Activated T-helper 1 cell treated with anti-CD3 and anti-CD28 coated beads, Interleukin-12 subunit alpha, Interleukin-12 subunit beta, Interleukin-2, Interleukin-4 antibody, amounts not matched to agents 30 ng/mL and 10 ng/mL and 1 ng/mL, durations not matched to agents 14 hours and 24 hours and 36 hours (primary cell): ENCODE data around the gene RBMS3. TPM values are rescaled to one million over a fixed set of nuclear protein-coding genes. Genes with fewer than 3 reads are reported as not detected.
A peak's percentile ranks its signal among the peaks of the same experiment; 100 is the strongest.

Source experiments
- DNase-seq: peaks from one replicate; pipeline ENCODE4 v3.0.0; 2021; ENCODE audit warnings: low spot score
- H3K27ac Mint-ChIP-seq: one replicate; pipeline ENCODE4 v1.8.0; 2021; ENCODE audit warnings: mild to moderate bottlenecking, mixed read lengths
- H3K27me3 Mint-ChIP-seq: one replicate; pipeline ENCODE4 v1.8.0; 2022; ENCODE audit warnings: mild to moderate bottlenecking, moderate library complexity, mixed read lengths; ENCODE audit not compliant: insufficient read depth
- H3K36me3 Mint-ChIP-seq: one replicate; pipeline ENCODE4 v1.8.0; 2021; ENCODE audit warnings: low read depth, mixed read lengths
- H3K4me1 Mint-ChIP-seq: one replicate; pipeline ENCODE4 v1.8.0; 2021; ENCODE audit warnings: low read depth, mixed read lengths
- H3K4me3 Mint-ChIP-seq: one replicate; pipeline ENCODE4 v1.8.0; 2021; ENCODE audit warnings: mild to moderate bottlenecking, moderate library complexity, mixed read lengths
- H3K9me3 Mint-ChIP-seq: one replicate; pipeline ENCODE4 v1.8.0; 2021; ENCODE audit warnings: mixed read lengths
- intact Hi-C: fragments of 100-400 bp; cut with micrococcal nuclease; formaldehyde crosslinking; loops from one replicate; pipeline ENCODE4 v1.15.1; 2024
- total RNA-seq: library from RNA; stranded (reverse); gene quantifications from 2 replicates; pipeline ENCODE4 v1.2.3, GENCODE V29; 2022

The RBMS3 gene
- total RNA-seq, 1 donor from 2014 or later, result 3.7 TPM

DNA sequence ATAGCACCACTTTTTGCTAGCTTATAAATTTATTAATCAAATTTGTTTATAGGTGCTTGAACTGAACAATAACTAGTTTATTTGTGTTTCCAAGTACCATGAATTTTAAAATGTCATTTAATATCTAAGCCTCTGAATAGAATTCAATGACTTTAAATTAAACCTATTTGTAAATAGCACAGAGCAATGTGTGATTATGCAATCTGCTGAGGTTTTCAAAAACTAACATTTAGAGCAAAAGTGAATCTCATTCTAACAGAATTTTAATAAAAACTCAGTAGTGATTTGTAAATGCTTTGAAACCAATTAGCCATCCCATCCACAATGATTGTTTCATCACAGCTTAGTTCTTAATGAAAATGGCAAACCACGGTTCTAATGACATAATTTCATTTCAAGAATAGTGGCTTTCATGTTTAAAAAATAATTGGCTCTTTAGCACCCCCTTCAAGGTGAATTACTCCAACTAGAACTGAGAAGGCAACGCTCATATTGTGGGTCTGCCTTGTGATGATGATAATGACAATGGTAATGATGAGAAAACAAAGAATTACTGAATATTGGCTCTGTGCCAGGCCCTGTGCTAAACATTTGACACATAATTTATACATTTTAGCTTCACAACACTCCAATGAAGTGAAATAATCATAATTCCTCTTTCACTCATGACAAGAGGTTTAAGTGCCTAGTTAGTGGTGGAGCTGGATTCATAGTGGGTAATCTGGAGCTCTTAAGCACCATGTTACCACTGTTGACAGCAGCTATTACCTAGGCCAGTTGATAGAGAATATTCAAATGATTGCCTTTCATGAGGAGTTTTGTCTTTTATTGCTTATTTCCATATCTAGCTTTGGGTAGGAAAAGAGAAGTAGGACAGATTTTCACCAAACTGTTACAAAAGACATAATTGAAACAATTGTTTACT lies 145.7 kb downstream of the RBMS3 start:
- DNase-seq, result no peak
- Mint-ChIP-seq H3K36me3 (no peaks in the 10 kb centered on the region), H3K9me3 (no peaks in the 10 kb centered on the region), H3K4me3 (no peak overlapping the region), H3K4me1 (no peaks in the 10 kb centered on the region), H3K27me3 (no peaks in the 10 kb centered on the region), H3K27ac (no peak overlapping the region)
- intact Hi-C loops, result no loop called here

DNA sequence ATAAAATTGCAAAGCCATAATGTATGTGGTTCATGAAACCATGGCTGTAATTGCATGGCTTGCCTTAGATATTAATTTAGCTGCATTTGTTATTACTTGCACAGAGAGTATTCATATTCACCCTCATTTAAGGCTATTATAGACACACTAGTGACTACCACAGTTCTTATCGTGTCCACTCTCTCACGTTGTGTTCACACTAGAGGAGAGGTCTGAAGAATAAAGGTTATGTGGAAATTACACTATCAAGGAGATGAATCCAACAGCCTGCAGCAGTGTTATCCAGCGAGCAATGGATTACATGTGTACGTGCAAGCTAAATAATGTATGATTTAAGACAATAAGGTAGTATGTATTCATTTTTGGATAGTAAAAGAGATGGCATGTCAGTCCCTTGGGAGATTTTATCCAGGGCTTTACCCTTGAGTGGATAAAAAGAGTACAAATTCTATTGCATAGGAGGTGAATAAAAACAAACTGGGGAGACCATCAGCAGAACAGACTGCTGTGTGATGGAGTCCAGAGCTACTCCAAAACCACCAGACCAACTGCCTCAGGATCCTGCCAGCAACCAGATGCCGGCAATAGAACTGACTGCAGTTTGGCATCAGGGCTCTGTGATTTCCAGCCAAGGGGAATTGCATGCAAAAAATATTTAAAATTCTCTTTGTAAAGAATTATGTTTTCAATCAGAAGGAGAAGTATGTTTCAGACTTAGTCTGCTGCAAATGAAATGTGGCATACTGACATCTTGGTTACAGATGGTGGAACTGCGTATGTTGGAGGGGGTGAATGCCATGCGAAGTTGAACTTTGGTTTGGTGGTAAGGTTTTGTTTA lies 146.6 kb downstream of the RBMS3 start:
- Mint-ChIP-seq H3K36me3 (no peaks in the 10 kb centered on the region), H3K27ac (no peak overlapping the region), H3K4me1 (no peaks in the 10 kb centered on the region), H3K27me3 (peaks cover 1% of the 10 kb centered on the region), H3K9me3 (no peaks in the 10 kb centered on the region), H3K4me3 (no peak overlapping the region)
- no peak for DNase-seq
- intact Hi-C loops, result no loop called here

DNA sequence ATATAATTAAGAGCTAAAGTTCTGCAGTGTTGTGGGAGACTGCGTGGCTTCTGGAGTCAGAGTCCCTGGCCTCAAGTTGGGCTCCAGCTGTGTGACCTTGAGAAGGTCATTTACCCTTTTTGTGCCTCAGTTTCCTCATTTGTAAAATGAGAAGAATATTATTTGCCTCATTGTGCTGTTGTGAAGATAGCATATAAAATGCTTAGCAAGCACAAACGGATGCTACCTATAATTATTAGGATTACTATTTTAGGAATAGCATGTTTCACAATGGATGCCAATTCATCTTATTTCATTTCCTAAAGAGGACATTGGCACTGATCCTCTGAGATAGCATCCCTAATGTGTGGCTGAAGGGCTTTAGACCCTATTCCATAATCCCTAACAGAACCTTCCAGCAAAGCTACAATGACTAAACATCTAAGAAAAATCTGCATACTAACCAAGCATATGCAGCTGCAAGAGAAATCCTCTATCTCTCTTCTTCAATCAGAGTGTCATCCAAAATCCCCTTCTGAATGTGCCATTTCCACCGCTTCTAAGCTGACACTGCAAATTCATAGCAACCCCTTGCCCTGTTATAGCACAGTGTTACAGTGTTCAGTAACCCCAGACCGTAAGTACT lies 148.3 kb downstream of the RBMS3 start:
- Mint-ChIP-seq H3K36me3 (no peaks in the 10 kb centered on the region), H3K27ac (no peak overlapping the region), H3K4me3 (no peak overlapping the region), H3K4me1 (no peaks in the 10 kb centered on the region), H3K27me3 (peaks cover 3% of the 10 kb centered on the region), H3K9me3 (no peaks in the 10 kb centered on the region)
- DNase-seq, result no peak
- intact Hi-C loops, result no loop called here

DNA sequence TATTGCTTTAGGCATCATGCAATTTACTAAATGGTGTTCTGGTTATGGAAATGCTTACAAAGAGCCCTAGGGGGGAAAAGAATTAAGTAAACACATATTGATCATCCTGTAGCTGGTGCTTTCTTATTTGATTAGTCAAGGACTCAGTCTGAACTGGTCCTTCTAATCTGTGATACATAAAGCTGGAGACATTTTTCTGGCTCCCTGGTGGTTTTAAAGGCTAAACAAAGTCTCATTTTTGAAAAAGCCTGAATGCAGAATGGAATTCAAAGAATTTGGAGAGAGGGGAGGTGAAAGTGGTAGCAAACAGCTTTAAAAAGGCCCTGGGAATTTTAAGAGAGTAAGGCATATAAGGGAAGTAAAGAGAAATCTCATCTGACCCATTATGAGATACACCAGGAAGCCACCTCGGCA lies 149.7 kb downstream of the RBMS3 start:
- H3K36me3 Mint-ChIP-seq, result no peaks in the 10 kb centered on the region
- intact Hi-C loops, result no loop called here
- H3K27me3 Mint-ChIP-seq, result peaks cover 3% of the 10 kb centered on the region
- H3K4me1 Mint-ChIP-seq, result no peaks in the 10 kb centered on the region
- H3K9me3 Mint-ChIP-seq, result no peaks in the 10 kb centered on the region
- no peak overlapping the region for H3K27ac Mint-ChIP-seq
- no peak for DNase-seq
- no peak overlapping the region for H3K4me3 Mint-ChIP-seq

DNA sequence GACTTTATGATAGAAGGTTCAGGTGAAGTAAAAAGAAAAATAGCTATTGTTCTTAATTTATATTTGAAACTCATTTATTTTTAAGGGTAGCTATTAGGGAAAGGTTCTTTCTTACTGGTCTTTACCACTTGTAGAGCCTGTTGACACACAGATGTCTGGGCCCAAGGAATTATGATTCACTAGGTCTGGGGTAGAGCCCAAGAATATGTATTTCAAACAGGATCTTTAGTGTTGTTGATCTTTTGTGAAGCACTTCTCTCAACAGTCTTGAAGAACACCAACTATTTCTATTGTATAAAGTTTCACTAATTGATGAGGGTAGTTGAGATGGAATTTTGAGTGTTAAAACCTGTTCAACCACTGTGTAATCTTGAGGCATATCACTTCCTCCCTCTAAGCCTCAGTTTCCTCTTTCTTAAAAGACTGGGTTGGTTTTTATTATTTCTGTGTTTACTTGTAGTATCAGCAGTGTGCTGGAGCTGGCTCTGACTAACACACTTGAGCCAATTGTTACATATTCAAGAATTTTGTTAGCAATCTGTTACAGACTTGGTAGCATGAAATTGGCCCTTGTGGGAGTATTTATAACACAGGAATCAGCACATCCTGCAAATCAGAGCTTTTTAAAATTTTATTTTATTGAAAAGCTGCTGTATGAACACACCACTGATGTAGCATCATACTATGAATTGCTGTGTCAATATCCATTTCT lies 155.9 kb downstream of the RBMS3 start:
- peaks cover 3% of the 10 kb centered on the region for H3K27me3 Mint-ChIP-seq
- H3K36me3 Mint-ChIP-seq, result no peaks in the 10 kb centered on the region
- H3K27ac Mint-ChIP-seq, result no peak overlapping the region
- intact Hi-C loops, result no loop called here
- no peak overlapping the region for H3K4me3 Mint-ChIP-seq
- no peak for DNase-seq
- no peaks in the 10 kb centered on the region for H3K4me1 Mint-ChIP-seq
- no peaks in the 10 kb centered on the region for H3K9me3 Mint-ChIP-seq

DNA sequence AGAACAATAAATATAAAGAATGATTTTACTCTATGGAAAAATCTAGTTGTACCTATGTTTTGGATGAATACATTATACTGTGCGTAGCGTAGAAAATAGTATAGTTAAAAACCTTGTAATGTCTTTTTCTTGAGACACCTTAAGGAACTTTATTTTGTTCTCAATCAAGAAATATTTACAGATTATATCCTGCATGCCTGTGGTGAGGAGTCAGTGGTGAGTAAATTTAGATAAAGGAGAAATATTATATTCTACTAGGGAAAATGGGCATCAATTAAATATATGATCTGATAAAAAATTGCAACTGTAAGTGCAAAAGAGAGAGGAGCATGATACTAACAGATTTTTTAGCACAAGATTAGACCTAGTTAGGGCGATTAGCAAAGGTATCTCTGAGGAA lies 157.7 kb downstream of the RBMS3 start:
- Mint-ChIP-seq H3K36me3 (no peaks in the 10 kb centered on the region), H3K4me1 (no peaks in the 10 kb centered on the region), H3K9me3 (no peaks in the 10 kb centered on the region), H3K27me3 (no peaks in the 10 kb centered on the region), H3K4me3 (no peak overlapping the region), H3K27ac (no peak overlapping the region)
- no peak for DNase-seq
- intact Hi-C loops, result no loop called here

DNA sequence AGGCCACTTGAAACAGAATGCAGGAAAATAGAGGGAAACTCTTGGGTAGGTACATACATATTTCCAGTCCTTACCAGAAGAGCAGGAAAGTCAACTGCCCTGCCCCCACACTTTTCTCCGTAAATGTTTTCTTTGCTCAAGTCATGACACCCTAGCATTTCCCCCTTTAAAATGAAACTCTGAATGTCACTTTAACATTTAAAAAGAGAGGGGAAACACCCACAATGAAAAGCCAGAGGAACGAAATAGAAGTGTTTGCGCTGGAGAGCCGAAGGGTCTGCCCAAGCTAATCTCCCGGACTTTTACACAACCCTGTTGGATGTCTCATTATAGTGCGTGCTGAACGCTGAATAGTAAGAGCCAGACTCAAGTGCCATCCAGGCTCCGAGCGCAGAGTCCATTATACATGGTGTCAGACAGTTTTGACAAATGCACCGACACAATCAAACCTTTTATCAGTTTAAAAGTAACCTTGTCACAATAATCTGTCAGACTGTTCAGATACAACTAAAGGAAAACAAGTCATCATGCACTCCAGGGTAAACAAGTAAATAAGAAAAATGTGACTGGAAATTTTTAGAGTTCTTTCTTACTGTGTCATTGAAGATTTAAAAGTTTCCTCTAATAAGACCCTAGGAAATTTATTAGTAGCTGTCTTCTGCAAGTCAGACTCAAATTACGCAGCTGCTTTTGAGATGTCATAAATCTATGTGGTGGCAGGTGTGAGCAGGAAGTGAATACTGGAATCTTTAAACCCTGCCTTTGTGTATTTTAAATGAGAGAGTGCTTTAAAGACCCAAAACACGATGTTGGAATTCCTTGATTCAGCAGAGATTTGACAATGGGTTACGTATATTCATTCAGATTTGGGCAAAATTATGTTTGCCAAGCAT lies 159.8 kb downstream of the RBMS3 start:
- Mint-ChIP-seq H3K36me3 (no peaks in the 10 kb centered on the region), H3K27me3 (no peaks in the 10 kb centered on the region), H3K4me1 (no peaks in the 10 kb centered on the region), H3K9me3 (no peaks in the 10 kb centered on the region), H3K4me3 (peak overlapping the region; percentile 9), H3K27ac (no peak overlapping the region)
- no peak for DNase-seq
- intact Hi-C loops, result no loop called here

DNA sequence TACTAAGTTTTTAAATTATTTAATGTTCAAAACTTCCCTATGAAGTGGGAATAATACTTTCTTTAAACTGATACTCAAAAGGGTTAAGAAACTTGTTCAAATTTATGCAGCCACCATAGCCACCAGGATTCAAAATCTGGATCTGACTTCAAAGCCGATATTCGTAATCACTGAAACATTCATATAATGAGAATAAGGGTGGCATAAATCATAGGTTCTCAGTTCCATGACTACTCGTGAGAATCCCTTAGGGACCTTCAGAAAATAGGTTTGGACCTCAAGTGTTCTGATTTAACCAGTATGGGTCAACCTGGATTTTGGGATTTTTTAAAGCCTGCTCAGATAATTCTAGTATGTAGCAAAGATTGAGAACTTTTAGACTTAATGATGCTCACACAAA lies 160.6 kb downstream of the RBMS3 start:
- Mint-ChIP-seq H3K4me3 (no peak overlapping the region), H3K4me1 (no peaks in the 10 kb centered on the region), H3K9me3 (no peaks in the 10 kb centered on the region), H3K27me3 (no peaks in the 10 kb centered on the region), H3K36me3 (no peaks in the 10 kb centered on the region), H3K27ac (no peak overlapping the region)
- DNase-seq, result no peak
- intact Hi-C loops, result no loop called here

DNA sequence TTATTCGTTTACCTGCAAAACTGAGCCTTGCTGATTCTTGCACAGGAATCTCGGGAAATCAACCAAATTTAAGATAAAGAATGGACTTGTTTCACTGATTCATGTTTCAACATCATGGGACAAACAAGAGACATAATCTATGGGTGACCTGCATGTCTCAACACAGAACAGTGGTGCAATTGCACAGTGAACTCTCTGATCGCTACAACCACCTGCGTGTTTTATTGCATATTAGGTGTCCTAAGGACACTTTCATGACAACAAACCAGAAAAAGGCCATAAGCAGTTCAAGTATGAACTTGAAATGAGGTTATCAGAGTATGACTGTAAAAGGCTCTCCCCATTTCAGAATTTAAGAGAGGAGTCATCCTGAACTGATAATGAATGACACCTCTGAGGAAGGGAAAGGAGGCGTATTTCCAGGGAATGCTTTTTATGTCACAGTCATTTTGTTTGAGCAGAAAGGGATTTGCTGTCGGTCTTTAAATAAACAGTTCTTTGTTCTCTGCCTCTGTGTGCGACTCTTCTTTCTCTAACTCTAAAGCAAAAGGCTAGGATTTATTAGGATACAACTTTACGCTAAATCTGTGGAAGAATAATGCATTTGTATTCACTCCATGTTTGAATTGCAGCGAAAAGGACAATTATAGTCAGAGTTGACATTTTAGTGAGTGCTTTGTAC lies 167.2 kb downstream of the RBMS3 start:
- Mint-ChIP-seq H3K27me3 (no peaks in the 10 kb centered on the region), H3K36me3 (no peaks in the 10 kb centered on the region), H3K27ac (no peak overlapping the region), H3K9me3 (no peaks in the 10 kb centered on the region), H3K4me3 (no peak overlapping the region), H3K4me1 (no peaks in the 10 kb centered on the region)
- no peak for DNase-seq
- intact Hi-C loops, result no loop called here

DNA sequence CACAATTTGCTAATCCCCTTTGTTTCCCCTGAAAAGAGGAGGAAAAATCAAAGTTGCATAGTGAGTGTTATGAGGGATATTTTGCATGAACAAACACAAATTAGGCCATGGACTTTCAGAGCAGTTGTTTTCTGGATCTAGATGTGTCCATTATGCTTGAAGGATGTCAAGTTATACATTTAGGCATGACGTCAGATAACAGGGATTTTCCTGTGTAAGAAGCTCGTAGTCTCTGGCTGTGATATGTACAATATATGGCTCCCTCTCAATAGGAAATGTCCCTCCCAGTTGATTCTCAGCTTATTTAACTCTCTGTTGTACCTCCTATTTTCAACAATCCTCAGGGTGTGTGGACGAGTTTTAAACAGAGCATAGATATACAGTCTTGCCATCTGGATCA lies 171.0 kb downstream of the RBMS3 start:
- H3K27ac Mint-ChIP-seq, result no peak overlapping the region
- H3K9me3 Mint-ChIP-seq, result no peaks in the 10 kb centered on the region
- DNase-seq, result no peak
- H3K27me3 Mint-ChIP-seq, result no peaks in the 10 kb centered on the region
- intact Hi-C loops, result no loop called here
- H3K36me3 Mint-ChIP-seq, result no peaks in the 10 kb centered on the region
- no peak overlapping the region for H3K4me3 Mint-ChIP-seq
- no peaks in the 10 kb centered on the region for H3K4me1 Mint-ChIP-seq

DNA sequence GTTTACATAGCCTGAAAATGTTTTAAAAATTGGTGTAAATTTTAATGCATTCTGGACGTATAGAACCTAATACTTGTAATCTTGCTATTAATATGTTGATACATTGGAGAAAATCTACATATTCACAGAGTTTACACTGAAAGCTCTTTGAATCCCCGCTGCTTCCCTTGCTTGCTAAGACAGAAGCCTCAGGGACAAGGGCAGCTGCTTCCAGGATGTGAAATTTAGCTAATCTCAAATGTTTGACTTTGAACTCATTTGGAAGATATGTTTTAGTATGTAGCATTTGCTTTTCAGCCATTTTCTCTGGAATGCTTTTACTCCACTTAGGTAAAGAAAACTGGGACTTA lies 172.0 kb downstream of the RBMS3 start:
- Mint-ChIP-seq H3K9me3 (no peaks in the 10 kb centered on the region), H3K36me3 (no peaks in the 10 kb centered on the region), H3K4me1 (no peaks in the 10 kb centered on the region), H3K27ac (no peak overlapping the region), H3K27me3 (no peaks in the 10 kb centered on the region), H3K4me3 (no peak overlapping the region)
- DNase-seq, result no peak
- intact Hi-C loops, result no loop called here
